BLaER1 treated with 17β-estradiol and CSF1 and Interleukin-3, amounts not matched to agents 10 nM and 100 nM (cell line): ENCODE data around the gene SPTAN1.

Source experiments
- H3K27ac ChIP-seq, 11 experiments: shearing (Covaris generic); formaldehyde crosslinking; 2 replicates each; pipeline ENCODE4 v1.8.1; 2022
- H3K27me3 ChIP-seq, 11 experiments: shearing (Covaris generic); formaldehyde crosslinking; 2 replicates each; pipeline ENCODE4 v1.8.1; 2022
- H3K36me3 ChIP-seq, 11 experiments: shearing (Covaris generic); formaldehyde crosslinking; 2 replicates each; pipeline ENCODE4 v1.8.1; 2022
- H3K4me1 ChIP-seq, 10 experiments: shearing (Covaris generic); formaldehyde crosslinking; 2 replicates each; pipeline ENCODE4 v1.8.1; 2022
- H3K4me2 ChIP-seq, 11 experiments: shearing (Covaris generic); formaldehyde crosslinking; 2 replicates each; pipeline ENCODE4 v1.8.1; 2022
- H3K4me3 ChIP-seq, 10 experiments: shearing (Covaris generic); formaldehyde crosslinking; 2 replicates each; pipeline ENCODE4 v1.8.1; 2022
- H3K9ac ChIP-seq, 11 experiments: shearing (Covaris generic); formaldehyde crosslinking; 2 replicates each; pipeline ENCODE4 v1.8.1; 2022
- H3K9me3 ChIP-seq, 11 experiments: shearing (Covaris generic); formaldehyde crosslinking; replicated peaks in 1 of 11; 2 replicates each; pipeline ENCODE4 v1.8.1; 2022
- H4K20me1 ChIP-seq, 11 experiments: shearing (Covaris generic); formaldehyde crosslinking; 2 replicates each; pipeline ENCODE4 v1.8.1; 2022
- Cebpa-rat ChIP-seq, 11 experiments: shearing (Covaris generic); IDR thresholded peaks; 2 replicates each; pipeline ENCODE4 v1.8.1; 2022

The SPTAN1 gene

DNA sequence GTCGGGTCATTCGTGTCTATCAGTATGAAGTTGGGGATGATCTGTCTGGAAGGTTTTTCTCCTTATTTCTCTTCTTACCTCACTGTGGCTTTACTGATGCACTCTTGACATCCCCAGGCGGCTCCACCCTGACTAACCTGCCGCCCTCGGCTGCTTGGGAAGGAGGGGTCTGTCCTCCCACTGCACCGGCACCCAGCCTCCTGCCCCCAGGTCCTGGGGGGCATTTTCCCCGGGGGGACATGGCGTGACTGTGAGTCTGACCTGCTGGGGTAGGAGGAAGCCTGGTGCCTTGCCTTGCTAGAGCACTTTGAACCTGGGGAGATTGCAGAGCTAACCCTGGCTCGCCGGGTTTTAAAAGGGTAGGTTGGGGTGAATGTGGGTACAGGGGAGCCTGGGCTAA, 76.7 kb downstream of the SPTAN1 start:
- Histone ChIP-seq H3K9me3 (no peaks in the 10 kb centered on the region), H3K4me1 (no peaks in the 10 kb centered on the region), H3K9ac (no peak overlapping the region), H3K36me3 (peaks cover 96 to 100% (median 100%) of the 10 kb centered on the region in 11 experiments), H3K4me3 (no peak overlapping the region), H4K20me1 (peaks cover 0 to 81% (median 23%) of the 10 kb centered on the region in 11 experiments; a peak in 14 of 22 replicates), H3K27me3 (no peaks in the 10 kb centered on the region), H3K27ac (no peak overlapping the region), H3K4me2 (no peak overlapping the region)
- no peak for TF ChIP-seq Cebpa-rat (IDR thresholded peaks at IDR 0.05)

- no peaks in the 10 kb centered on the region for H3K9me3 ChIP-seq
- H3K9ac ChIP-seq: no peak overlapping the region
- no peak for TF ChIP-seq Cebpa-rat (IDR thresholded peaks at IDR 0.05)
- H3K27ac ChIP-seq: no peak overlapping the region
- H4K20me1 ChIP-seq: peaks cover 0 to 85% (median 23%) of the 10 kb centered on the region in 11 experiments; a peak in 14 of 22 replicates
- no peak overlapping the region for H3K4me2 ChIP-seq
- no peak overlapping the region for H3K4me3 ChIP-seq
- H3K4me1 ChIP-seq: no peaks in the 10 kb centered on the region
- no peaks in the 10 kb centered on the region for H3K27me3 ChIP-seq
- H3K36me3 ChIP-seq: peaks cover 87 to 100% (median 100%) of the 10 kb centered on the region in 11 experiments
These were observed 77.6 kb downstream of the SPTAN1 start for GRCh38 chr9:128629852-128630545.

GRCh38 chr9:128631636-128632035, 79.2 kb downstream of the SPTAN1 start:
- Histone ChIP-seq H3K9ac (no peak overlapping the region), H3K4me3 (no peak overlapping the region), H3K36me3 (peaks cover 71 to 100% (median 97%) of the 10 kb centered on the region in 11 experiments), H4K20me1 (peaks cover 0 to 89% (median 23%) of the 10 kb centered on the region in 11 experiments; a peak in 13 of 22 replicates), H3K9me3 (no peaks in the 10 kb centered on the region), H3K27ac (no peak overlapping the region), H3K4me1 (peaks cover 0 to 2% (median 0%) of the 10 kb centered on the region in 10 experiments; a peak in 2 of 20 replicates), H3K4me2 (no peak overlapping the region), H3K27me3 (no peaks in the 10 kb centered on the region)
- no peak for TF ChIP-seq Cebpa-rat (IDR thresholded peaks at IDR 0.05)

DNA sequence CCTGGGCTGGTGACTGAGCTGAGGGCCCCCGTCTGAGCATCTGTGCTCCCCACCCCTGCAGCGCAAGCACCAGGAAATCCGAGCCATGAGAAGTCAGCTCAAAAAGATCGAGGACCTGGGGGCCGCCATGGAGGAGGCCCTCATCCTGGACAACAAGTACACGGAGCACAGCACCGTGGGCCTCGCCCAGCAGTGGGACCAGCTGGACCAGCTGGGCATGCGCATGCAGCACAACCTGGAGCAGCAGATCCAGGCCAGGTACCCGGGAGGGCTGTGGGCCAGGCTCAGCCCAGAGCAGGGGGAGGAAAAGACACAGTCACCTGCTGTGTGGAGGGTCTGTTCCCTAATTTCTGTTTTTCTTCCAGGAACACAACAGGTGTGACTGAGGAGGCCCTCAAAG, 79.7 kb downstream of the SPTAN1 start:
- Histone ChIP-seq H3K9ac (no peak overlapping the region), H3K4me1 (peaks cover 0 to 6% (median 0%) of the 10 kb centered on the region in 10 experiments; a peak in 6 of 20 replicates), H3K27me3 (no peaks in the 10 kb centered on the region), H3K27ac (no peak overlapping the region), H3K9me3 (no peaks in the 10 kb centered on the region), H3K4me2 (no peak overlapping the region), H3K36me3 (peaks cover 66 to 100% (median 97%) of the 10 kb centered on the region in 11 experiments), H3K4me3 (no peak overlapping the region), H4K20me1 (peaks cover 0 to 89% (median 23%) of the 10 kb centered on the region in 11 experiments; a peak in 13 of 22 replicates)
- no peak for TF ChIP-seq Cebpa-rat (IDR thresholded peaks at IDR 0.05)

- no peak overlapping the region for H3K27ac ChIP-seq
- TF ChIP-seq Cebpa-rat (IDR thresholded peaks at IDR 0.05): no peak
- H3K9me3 ChIP-seq: no peaks in the 10 kb centered on the region
- peaks cover 0 to 89% (median 23%) of the 10 kb centered on the region in 11 experiments; a peak in 13 of 22 replicates for H4K20me1 ChIP-seq
- H3K4me3 ChIP-seq: no peak overlapping the region
- no peaks in the 10 kb centered on the region for H3K27me3 ChIP-seq
- no peak overlapping the region for H3K4me2 ChIP-seq
- no peak overlapping the region for H3K9ac ChIP-seq
- peaks cover 62 to 100% (median 96%) of the 10 kb centered on the region in 11 experiments for H3K36me3 ChIP-seq
- peaks cover 0 to 10% (median 3%) of the 10 kb centered on the region in 10 experiments; a peak in 15 of 20 replicates for H3K4me1 ChIP-seq
These were observed 80.1 kb downstream of the SPTAN1 start for GRCh38 chr9:128632486-128632885.

GRCh38 chr9:128633057-128633456, 80.7 kb downstream of the SPTAN1 start:
- TF ChIP-seq Cebpa-rat (IDR thresholded peaks at IDR 0.05): no peak
- Histone ChIP-seq H3K27ac (no peak overlapping the region), H3K27me3 (no peaks in the 10 kb centered on the region), H3K36me3 (peaks cover 56 to 99% (median 91%) of the 10 kb centered on the region in 11 experiments), H3K4me3 (no peak overlapping the region), H3K4me2 (no peak overlapping the region), H3K4me1 (peaks cover 2 to 16% (median 8%) of the 10 kb centered on the region in 10 experiments; a peak in 17 of 20 replicates), H3K9ac (no peak overlapping the region), H3K9me3 (no peaks in the 10 kb centered on the region), H4K20me1 (peaks cover 0 to 84% (median 20%) of the 10 kb centered on the region in 11 experiments; a peak in 13 of 22 replicates)

DNA sequence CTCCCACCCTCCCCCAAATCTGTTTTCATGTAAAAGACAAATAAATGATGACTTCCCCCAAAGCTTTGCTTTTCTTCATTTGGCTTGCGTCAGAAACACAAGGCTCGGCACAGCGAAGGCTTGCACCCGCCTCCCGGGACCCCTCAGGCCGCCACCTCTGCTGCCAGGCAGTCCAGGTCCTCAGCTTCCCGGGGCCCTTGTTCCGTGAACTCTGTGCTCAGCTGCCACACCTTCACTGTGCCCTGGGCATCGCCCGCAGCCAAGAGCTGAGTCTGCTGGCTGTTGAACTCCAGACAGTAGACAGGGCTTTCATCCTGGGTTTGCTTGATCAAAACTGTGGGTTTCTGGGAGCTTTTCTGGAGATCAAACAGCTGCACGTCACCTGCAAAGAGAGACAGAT, 81.2 kb downstream of the SPTAN1 start:
- H3K4me1 ChIP-seq: peaks cover 8 to 21% (median 14%) of the 10 kb centered on the region in 10 experiments
- H3K27me3 ChIP-seq: no peaks in the 10 kb centered on the region
- no peak overlapping the region for H3K9ac ChIP-seq
- peaks cover 0 to 79% (median 15%) of the 10 kb centered on the region in 11 experiments; a peak in 12 of 22 replicates for H4K20me1 ChIP-seq
- H3K4me2 ChIP-seq: no peak overlapping the region
- peaks cover 51 to 99% (median 89%) of the 10 kb centered on the region in 11 experiments for H3K36me3 ChIP-seq
- no peak for TF ChIP-seq Cebpa-rat (IDR thresholded peaks at IDR 0.05)
- H3K9me3 ChIP-seq: no peaks in the 10 kb centered on the region
- no peak overlapping the region for H3K4me3 ChIP-seq
- H3K27ac ChIP-seq: no peak overlapping the region

- Histone ChIP-seq H3K9me3 (no peaks in the 10 kb centered on the region), H3K4me3 (no peak overlapping the region), H4K20me1 (peaks cover 0 to 74% (median 11%) of the 10 kb centered on the region in 11 experiments; a peak in 12 of 22 replicates), H3K27ac (no peak overlapping the region), H3K9ac (no peak overlapping the region), H3K4me2 (no peak overlapping the region), H3K4me1 (peaks cover 13 to 26% (median 18%) of the 10 kb centered on the region in 10 experiments), H3K36me3 (peaks cover 46 to 99% (median 89%) of the 10 kb centered on the region in 11 experiments), H3K27me3 (no peaks in the 10 kb centered on the region)
- TF ChIP-seq Cebpa-rat (IDR thresholded peaks at IDR 0.05): no peak
These were observed 81.7 kb downstream of the SPTAN1 start for GRCh38 chr9:128634111-128634510.

DNA sequence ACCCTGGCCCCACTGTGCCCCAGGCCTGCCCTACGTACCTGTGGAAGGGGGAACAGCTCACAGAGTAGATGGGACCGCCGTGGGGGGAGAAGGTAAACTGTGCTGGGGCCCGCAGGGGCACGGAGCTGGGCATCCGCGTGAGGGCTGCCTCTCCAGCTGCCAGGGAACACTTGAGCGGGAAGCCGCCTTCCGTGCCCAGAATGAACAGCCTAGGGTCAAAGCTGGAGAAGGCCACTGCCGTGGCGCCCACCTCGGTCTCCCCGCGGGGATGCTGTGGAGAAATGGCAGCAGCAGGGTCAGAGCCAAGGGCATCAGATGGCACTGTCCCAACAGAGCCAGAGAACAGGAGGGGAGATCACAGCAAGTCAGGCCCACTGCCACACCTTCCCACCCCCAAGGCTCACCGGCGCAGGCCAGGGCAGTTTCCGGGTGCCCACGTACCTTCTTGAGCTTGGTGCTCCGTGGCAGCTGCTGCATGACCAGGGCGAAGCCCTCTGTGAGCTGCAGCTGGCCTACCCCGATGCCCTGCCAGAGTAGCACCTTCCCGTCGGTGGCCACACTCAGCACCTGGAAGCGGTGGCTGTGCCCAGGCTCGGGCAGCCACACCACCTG, 82.4 kb downstream of the SPTAN1 start:
- Histone ChIP-seq H3K4me3 (no peak overlapping the region), H3K9ac (no peak overlapping the region), H3K4me2 (no peak overlapping the region), H3K4me1 (peaks cover 13 to 33% (median 18%) of the 10 kb centered on the region in 10 experiments), H3K9me3 (no peaks in the 10 kb centered on the region), H3K27ac (no peak overlapping the region), H4K20me1 (peaks cover 0 to 67% (median 11%) of the 10 kb centered on the region in 11 experiments; a peak in 12 of 22 replicates), H3K27me3 (no peaks in the 10 kb centered on the region), H3K36me3 (peaks cover 39 to 99% (median 89%) of the 10 kb centered on the region in 11 experiments)
- no peak for TF ChIP-seq Cebpa-rat (IDR thresholded peaks at IDR 0.05)
